ENCODE measurements around the gene FLOT1.

FLOT1 gene

GRCh38 chr6:30782425-30783014, 40.0 kb upstream of the FLOT1 start:
- POLR2A ChIA-PET: interaction anchor here (1.1 to 4.0 kb wide), 13 partner anchors 8 to 100 kb away, joined by 3 to 64 read pairs (median 7); partner anchors contain the start of genes FLOT1, IER3 and MDC1
- Histone ChIP-seq H3K9me3 (ENCODE audit: control insufficient read depth, insufficient read depth, low read depth, low read length) (no peaks in the 10 kb centered on the region; the same call in 1 of the 2 replicates), H3K27ac (ENCODE audit: extremely low read depth, low read depth, low read length) (peak overlapping the region; percentile 65), H3K36me3 (ENCODE audit: control insufficient read depth in 2 of 2, insufficient read depth in 1 of 2, low read length in 2 of 2) (no peaks in the 10 kb centered on the region), H3K4me1 (ENCODE audit: control insufficient read depth, insufficient read depth, low read length) (peaks cover 10% of the 10 kb centered on the region; the same call in 1 of the 2 replicates), H3K4me3 (ENCODE audit: low read depth, low read length) (no peak overlapping the region)
- CTCF ChIA-PET: interaction anchor here (0.6 to 2.8 kb wide), 11 partner anchors 9 to 1924 kb away, joined by 3 to 18 read pairs (median 5); no protein-coding TSS in a partner anchor
- TF ChIP-seq ZNF571 (tag by site-specific recombination; IDR thresholded peaks at IDR 0.05) (no peak), GLIS1 (tag by site-specific recombination; IDR thresholded peaks at IDR 0.05) (0 out of 2 replicates have a peak, but pooled peaks have one; percentile 5), ZNF610 (tag by site-specific recombination; IDR thresholded peaks at IDR 0.05; ENCODE audit: borderline replicate concordance) (no peak), ZNF112 (tag by site-specific recombination; IDR thresholded peaks at IDR 0.05) (no peak), PRDM1 (tag by site-specific recombination; IDR thresholded peaks at IDR 0.05) (peak; percentile 68; the same call in 1 of the 2 replicates), SP7 (tag by site-specific recombination; IDR thresholded peaks at IDR 0.05) (0 out of 2 replicates have a peak, but pooled peaks have one; percentile 6), EGR2 (tag by site-specific recombination; IDR thresholded peaks at IDR 0.05; ENCODE audit: low read depth) (no peak)
- TF ChIP-seq, protein P1, sequence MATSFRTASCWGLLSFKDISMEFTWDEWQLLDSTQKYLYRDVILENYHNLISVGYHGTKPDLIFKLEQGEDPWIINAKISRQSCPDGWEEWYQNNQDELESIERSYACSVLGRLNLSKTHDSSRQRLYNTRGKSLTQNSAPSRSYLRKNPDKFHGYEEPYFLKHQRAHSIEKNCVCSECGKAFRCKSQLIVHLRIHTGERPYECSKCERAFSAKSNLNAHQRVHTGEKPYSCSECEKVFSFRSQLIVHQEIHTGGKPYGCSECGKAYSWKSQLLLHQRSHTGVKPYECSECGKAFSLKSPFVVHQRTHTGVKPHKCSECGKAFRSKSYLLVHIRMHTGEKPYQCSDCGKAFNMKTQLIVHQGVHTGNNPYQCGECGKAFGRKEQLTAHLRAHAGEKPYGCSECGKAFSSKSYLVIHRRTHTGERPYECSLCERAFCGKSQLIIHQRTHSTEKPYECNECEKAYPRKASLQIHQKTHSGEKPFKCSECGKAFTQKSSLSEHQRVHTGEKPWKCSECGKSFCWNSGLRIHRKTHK (tag by site-specific recombination; IDR thresholded peaks at IDR 0.05): no peak

DNA sequence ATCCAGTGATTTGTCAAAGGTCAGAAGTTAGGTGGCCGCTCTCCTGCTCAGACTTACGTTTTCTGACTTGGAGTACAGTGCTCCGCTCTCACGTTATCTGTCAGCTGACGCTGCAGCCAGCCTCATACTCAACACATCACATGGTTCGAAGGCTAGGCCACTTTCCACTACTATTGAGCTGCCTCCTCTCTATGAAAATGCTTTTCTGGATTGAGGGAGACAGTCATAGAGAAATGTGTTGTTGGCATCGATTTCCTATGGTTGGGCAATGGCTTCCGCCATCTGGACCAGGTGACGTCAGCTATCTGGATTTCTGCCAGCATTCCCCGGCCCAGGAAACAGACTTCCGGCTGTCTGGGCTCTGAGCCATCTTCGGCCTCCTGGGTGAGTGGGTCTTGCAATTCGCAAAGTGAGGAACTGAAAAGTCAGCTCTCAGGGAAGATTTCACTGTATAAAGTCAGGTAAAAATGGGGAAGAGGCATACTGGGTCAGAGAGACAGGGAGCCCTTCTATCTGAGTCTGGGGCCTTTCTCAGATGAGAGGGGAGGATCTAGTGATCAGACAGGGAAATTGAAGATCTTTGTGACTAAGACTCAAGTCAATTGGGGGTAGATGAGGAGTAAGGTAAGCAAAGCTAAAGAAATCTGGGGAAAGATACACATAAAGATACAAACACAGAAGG, 39.4 kb upstream of the FLOT1 start:
- Histone ChIP-seq H3K27ac (ENCODE audit: extremely low read depth, low read depth, low read length) (peak overlapping the region; percentile 65), H3K36me3 (ENCODE audit: control insufficient read depth in 2 of 2, insufficient read depth in 1 of 2, low read length in 2 of 2) (no peaks in the 10 kb centered on the region), H3K9me3 (ENCODE audit: control insufficient read depth, insufficient read depth, low read depth, low read length) (no peaks in the 10 kb centered on the region; the same call in 1 of the 2 replicates), H3K4me1 (ENCODE audit: control insufficient read depth, insufficient read depth, low read length) (peaks cover 10% of the 10 kb centered on the region; the same call in 1 of the 2 replicates), H3K4me3 (ENCODE audit: low read depth, low read length) (peak overlapping the region; percentile 33)
- ChIA-PET POLR2A (interaction anchor here (0.6 to 4.0 kb wide), 19 partner anchors 9 to 164 kb away, joined by 3 to 64 read pairs (median 5); partner anchors contain the start of genes FLOT1, IER3, MDC1 and MRPS18B), CTCF (interaction anchor here (0.6 to 2.8 kb wide), 15 partner anchors 9 to 1924 kb away, joined by 3 to 18 read pairs (median 4); no protein-coding TSS in a partner anchor)
- peak; percentile 69; the same call in 1 of the 2 replicates for TF ChIP-seq ZFP69B (tag by site-specific recombination; IDR thresholded peaks at IDR 0.05)
- TF ChIP-seq, protein P2, sequence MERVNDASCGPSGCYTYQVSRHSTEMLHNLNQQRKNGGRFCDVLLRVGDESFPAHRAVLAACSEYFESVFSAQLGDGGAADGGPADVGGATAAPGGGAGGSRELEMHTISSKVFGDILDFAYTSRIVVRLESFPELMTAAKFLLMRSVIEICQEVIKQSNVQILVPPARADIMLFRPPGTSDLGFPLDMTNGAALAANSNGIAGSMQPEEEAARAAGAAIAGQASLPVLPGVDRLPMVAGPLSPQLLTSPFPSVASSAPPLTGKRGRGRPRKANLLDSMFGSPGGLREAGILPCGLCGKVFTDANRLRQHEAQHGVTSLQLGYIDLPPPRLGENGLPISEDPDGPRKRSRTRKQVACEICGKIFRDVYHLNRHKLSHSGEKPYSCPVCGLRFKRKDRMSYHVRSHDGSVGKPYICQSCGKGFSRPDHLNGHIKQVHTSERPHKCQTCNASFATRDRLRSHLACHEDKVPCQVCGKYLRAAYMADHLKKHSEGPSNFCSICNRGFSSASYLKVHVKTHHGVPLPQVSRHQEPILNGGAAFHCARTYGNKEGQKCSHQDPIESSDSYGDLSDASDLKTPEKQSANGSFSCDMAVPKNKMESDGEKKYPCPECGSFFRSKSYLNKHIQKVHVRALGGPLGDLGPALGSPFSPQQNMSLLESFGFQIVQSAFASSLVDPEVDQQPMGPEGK (tag by site-specific recombination; IDR thresholded peaks at IDR 0.05): peak; percentile 46; the same call in 1 of the 2 replicates
- TF ChIP-seq ZNF148 (tag by site-specific recombination; IDR thresholded peaks at IDR 0.05; ENCODE audit: borderline replicate concordance): no peak
- peak; percentile 65; the same call in 1 of the 2 replicates for TF ChIP-seq ZNF561 (tag by site-specific recombination; IDR thresholded peaks at IDR 0.05; ENCODE audit: borderline replicate concordance)
- TF ChIP-seq ZNF600 (tag by site-specific recombination; IDR thresholded peaks at IDR 0.05): no peak; the same call in 1 of the 2 replicates
- no peak for TF ChIP-seq ZNF585B (tag by site-specific recombination; IDR thresholded peaks at IDR 0.05)
- TF ChIP-seq PRDM4 (tag by site-specific recombination; IDR thresholded peaks at IDR 0.05): peak; percentile 64; the same call in 1 of the 2 replicates
- TF ChIP-seq ZNF830 (tag by site-specific recombination; IDR thresholded peaks at IDR 0.05; ENCODE audit: low read depth): no peak
- TF ChIP-seq ZNF555 (tag by site-specific recombination; conservative IDR thresholded peaks at IDR 0.05): no peak
- TF ChIP-seq FEZF1 (tag by site-specific recombination; IDR thresholded peaks at IDR 0.05): 0 out of 2 replicates have a peak, but pooled peaks have one; percentile 17
- TF ChIP-seq, protein P3, sequence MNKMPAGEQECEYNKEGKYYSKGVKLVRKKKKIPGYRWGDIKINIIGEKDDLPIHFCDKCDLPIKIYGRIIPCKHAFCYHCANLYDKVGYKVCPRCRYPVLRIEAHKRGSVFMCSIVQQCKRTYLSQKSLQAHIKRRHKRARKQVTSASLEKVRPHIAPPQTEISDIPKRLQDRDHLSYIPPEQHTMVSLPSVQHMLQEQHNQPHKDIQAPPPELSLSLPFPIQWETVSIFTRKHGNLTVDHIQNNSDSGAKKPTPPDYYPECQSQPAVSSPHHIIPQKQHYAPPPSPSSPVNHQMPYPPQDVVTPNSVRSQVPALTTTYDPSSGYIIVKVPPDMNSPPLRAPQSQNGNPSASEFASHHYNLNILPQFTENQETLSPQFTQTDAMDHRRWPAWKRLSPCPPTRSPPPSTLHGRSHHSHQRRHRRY (tag by site-specific recombination; IDR thresholded peaks at IDR 0.05): no peak
- TF ChIP-seq ZBTB20 (tag by site-specific recombination; IDR thresholded peaks at IDR 0.05): peak; percentile 40
